GM18499 (cell line): ENCODE measurements around the gene FYB2.
"Not testable (repeated sequence)": the region's sequence is repeated elsewhere in the genome, so short reads cannot be mapped to it uniquely, and the experiment has no call there.

Experiments used
- ATAC-seq: cut with Tn5 transposase; IDR thresholded peaks from one replicate; pipeline ENCODE4 v1.9.1; 2021; ENCODE audit warnings: moderate number of reproducible peaks; ENCODE audit not compliant: insufficient read depth, unreplicated experiment

FYB2 gene

GRCh38 chr1:56799605-56800400 lies 19.4 kb downstream of the FYB2 start:
- no peak for ATAC-seq

- no peak for ATAC-seq
These were observed 21.1 kb downstream of the FYB2 start for GRCh38 chr1:56798053-56798471.

- no peak for ATAC-seq
These were observed 22.0 kb downstream of the FYB2 start for GRCh38 chr1:56797065-56797685.

GRCh38 chr1:56795870-56796269 lies 23.3 kb downstream of the FYB2 start:
- ATAC-seq: no peak

GRCh38 chr1:56790036-56790435 lies 29.2 kb downstream of the FYB2 start:
- no peak for ATAC-seq

GRCh38 chr1:56788588-56788987 lies 30.6 kb downstream of the FYB2 start:
- no peak for ATAC-seq

- no peak for ATAC-seq
These were observed 31.1 kb downstream of the FYB2 start for GRCh38 chr1:56788102-56788501.

GRCh38 chr1:56787330-56787729 lies 31.9 kb downstream of the FYB2 start:
- ATAC-seq: no peak

- no peak for ATAC-seq
These were observed 36.4 kb downstream of the FYB2 start for GRCh38 chr1:56782773-56783172.

- no peak for ATAC-seq
These were observed 38.4 kb downstream of the FYB2 start for GRCh38 chr1:56780826-56781225.

GRCh38 chr1:56780128-56780750 lies 39.0 kb downstream of the FYB2 start:
- no peak for ATAC-seq

- no peak for ATAC-seq
These were observed 41.2 kb downstream of the FYB2 start for GRCh38 chr1:56777972-56778371.

GRCh38 chr1:56774732-56775131 lies 44.5 kb downstream of the FYB2 start:
- ATAC-seq: not testable (repeated sequence)

- ATAC-seq: no peak
These were observed 45.1 kb downstream of the FYB2 start for GRCh38 chr1:56774067-56774609.

- no peak for ATAC-seq
These were observed 45.7 kb downstream of the FYB2 start for GRCh38 chr1:56773341-56774066.

GRCh38 chr1:56771717-56772116 lies 47.5 kb downstream of the FYB2 start:
- ATAC-seq: no peak

- no peak for ATAC-seq
These were observed 60.4 kb downstream of the FYB2 start for GRCh38 chr1:56758794-56759193.

GRCh38 chr1:56758135-56758534 lies 61.1 kb downstream of the FYB2 start:
- no peak for ATAC-seq

- ATAC-seq: no peak
These were observed 63.3 kb downstream of the FYB2 start for GRCh38 chr1:56755911-56756310.

GRCh38 chr1:56754708-56755479 lies 64.3 kb downstream of the FYB2 start:
- no peak for ATAC-seq
